SK-N-SH (cell line): ENCODE data around the gene CARD19. TPM values are rescaled to one million over a fixed set of nuclear protein-coding genes. Genes with fewer than 3 reads are reported as not detected.

Experiments used
- CTCF ChIA-PET: fragments of 300-600, 350-600 bp; formaldehyde crosslinking; extraction: SDS; loops from one replicate; lab custom pipeline; 2021; lab: Yijun Ruan, JAX
- POLR2A ChIA-PET: fragments of 350-600 bp; sonication (Branson Sonifier 250); formaldehyde crosslinking; extraction: SDS; loops from one replicate; lab custom pipeline; 2020; ENCODE audit warnings: antibody characterized with exemption, inconsistent platforms; lab: Yijun Ruan, JAX
- DNase-seq: peaks from one replicate; pipeline ENCODE4 v3.0.0; 2012
- H2AFZ ChIP-seq: fragments of 200-600 bp; sonication (generic); 2 replicates; pipeline ENCODE4 v1.8.1; 2016; ENCODE audit warnings: antibody characterized with exemption, mild to moderate bottlenecking, low read depth
- H3F3A ChIP-seq: fragments of 200-600 bp; sonication (generic); replicated peaks from 2 replicates; pipeline ENCODE3; 2016; ENCODE audit warnings: antibody characterized with exemption, mild to moderate bottlenecking; ENCODE audit not compliant: insufficient read depth
- H3K27ac ChIP-seq, 2 experiments: fragments of 200-500 bp in 1 of 2; fragments of 200-600 bp in 1 of 2; sonication (Bioruptor generic) in 1 of 2; sonication (generic), shearing (Covaris generic) in 1 of 2; 2 replicates each; pipeline versions ENCODE4 v1.5.1 to v1.6.1; 2014 to 2016; ENCODE audit warnings: low read depth in 2 of 2, inconsistent platforms in 1 of 2, low read length in 1 of 2, mild to moderate bottlenecking in 1 of 2, mixed read lengths in 1 of 2
- H3K27me3 ChIP-seq: fragments of 200-600 bp; sonication (generic), shearing (Covaris generic); 2 replicates; pipeline ENCODE4 v1.6.1; 2016; ENCODE audit warnings: mixed run types; ENCODE audit not compliant: insufficient read depth
- H3K36me3 ChIP-seq, 2 experiments: fragments of 200-500 bp in 1 of 2; fragments of 200-600 bp in 1 of 2; sonication (Bioruptor generic) in 1 of 2; sonication (generic) in 1 of 2; replicated peaks in 1 of 2; 2 replicates each; pipeline versions ENCODE3 to v1.5.1; 2014 to 2016; ENCODE audit warnings: low read length in 1 of 2, mild to moderate bottlenecking in 1 of 2; ENCODE audit not compliant: insufficient read depth in 2 of 2, control insufficient read depth in 1 of 2
- H3K4me1 ChIP-seq, 2 experiments: fragments of 200-500 bp in 1 of 2; fragments of 200-600 bp in 1 of 2; sonication (Bioruptor generic) in 1 of 2; sonication (generic), shearing (Covaris generic) in 1 of 2; 2 replicates each; pipeline versions ENCODE4 v1.5.1 to v1.6.1; 2014 to 2016; ENCODE audit warnings: low read depth in 1 of 2, low read length in 1 of 2, mixed run types in 1 of 2; ENCODE audit not compliant: insufficient read depth in 2 of 2, control insufficient read depth in 1 of 2
- H3K4me2 ChIP-seq: fragments of 200-600 bp; sonication (generic), shearing (Covaris generic); 2 replicates; pipeline ENCODE4 v1.6.1; 2017; ENCODE audit warnings: mixed run types
- H3K4me3 ChIP-seq, 2 experiments: fragments of 200-500 bp in 1 of 2; fragments of 200-600 bp in 1 of 2; sonication (Bioruptor generic) in 1 of 2; sonication (generic), shearing (Covaris generic) in 1 of 2; 2 replicates each; pipeline versions ENCODE4 v1.5.1 to v1.8.1; 2014 to 2016; ENCODE audit warnings: low read depth in 2 of 2, inconsistent platforms in 1 of 2, low read length in 1 of 2, mild to moderate bottlenecking in 1 of 2, mixed read lengths in 1 of 2, moderate library complexity in 1 of 2
- H3K79me2 ChIP-seq: fragments of 200-600 bp; sonication (generic); 2 replicates; pipeline ENCODE4 v1.8.1; 2017; ENCODE audit warnings: mild to moderate bottlenecking; ENCODE audit not compliant: insufficient read depth
- H3K9ac ChIP-seq: fragments of 200-600 bp; sonication (generic); 2 replicates; pipeline ENCODE4 v1.6.1; 2017; ENCODE audit warnings: mixed run types
- H3K9me2 ChIP-seq: fragments of 200-600 bp; sonication (generic); 2 replicates; pipeline ENCODE4 v1.6.1; 2017; ENCODE audit warnings: mixed run types
- H3K9me3 ChIP-seq: fragments of 200-600 bp; sonication (generic); 2 replicates; pipeline ENCODE4 v1.6.1; 2017; ENCODE audit warnings: mixed run types, mild to moderate bottlenecking, moderate library complexity
- H4K20me1 ChIP-seq: fragments of 200-600 bp; sonication (generic); 2 replicates; pipeline ENCODE4 v1.6.1; 2017; ENCODE audit warnings: mild to moderate bottlenecking, mixed run types; ENCODE audit not compliant: insufficient read depth
- EZH2phosphoT487 ChIP-seq: fragments of 200-600 bp; sonication (generic); IDR thresholded peaks from 2 replicates; pipeline ENCODE4 v1.6.1; 2017; ENCODE audit warnings: low read depth, mixed run types, mild to moderate bottlenecking, antibody characterized with exemption, moderate library complexity, borderline replicate concordance
- FOSL2 ChIP-seq: IDR thresholded peaks from 2 replicates; pipeline ENCODE4 v1.4.0; 2012; ENCODE audit warnings: low read depth, mild to moderate bottlenecking, moderate library complexity, borderline replicate concordance
- GATA2 ChIP-seq: sonication (generic); formaldehyde crosslinking; IDR thresholded peaks from 2 replicates; pipeline ENCODE4 v1.5.0; 2020; ENCODE audit warnings: mild to moderate bottlenecking, missing genetic modification reagents
- JUND ChIP-seq: IDR thresholded peaks from 2 replicates; pipeline ENCODE4 v1.4.0; 2012
- POLR2AphosphoS5 ChIP-seq: IDR thresholded peaks from 2 replicates; pipeline ENCODE4 v1.6.1; 2012; ENCODE audit warnings: low read depth, low read length
- TCF12 ChIP-seq: IDR thresholded peaks from 2 replicates; pipeline ENCODE4 v1.4.0; 2012
- USF1 ChIP-seq: IDR thresholded peaks from 2 replicates; pipeline ENCODE4 v1.4.0; 2012; ENCODE audit warnings: low read depth, borderline replicate concordance
- USF2 ChIP-seq: fragments of 150-350 bp; IDR thresholded peaks from 2 replicates; pipeline ENCODE4 v1.6.1; 2017; ENCODE audit warnings: antibody characterized with exemption, low read length, low read depth, borderline replicate concordance
- ZBTB33 ChIP-seq: IDR thresholded peaks from 2 replicates; pipeline ENCODE4 v1.4.0; 2012; ENCODE audit warnings: low read depth, borderline replicate concordance
- WGBS: methylation state at CpG from one replicate; pipeline ENCODE4 v1.1.6; 2017; ENCODE audit warnings: low lambda C conversion rate; 5-methylcytosine and 5-hydroxymethylcytosine counted together
- polyA plus RNA-seq, 3 experiments: library from polyadenylated mRNA; depleted of rRNA; stranded (reverse); fragments of >200 nt; gene quantifications; 2 replicates each; pipeline ENCODE4 v1.2.3, GENCODE V29; 2012
- TF ChIP-seq, protein P1 (sequence below): IDR thresholded peaks from 2 replicates; pipeline ENCODE4 v1.6.1; 2012; ENCODE audit warnings: mild to moderate bottlenecking, low read depth, low read length, moderate library complexity

CARD19 gene
- polyA plus RNA-seq, 1 of the 3 experiments (the other 2 are of a cell fraction), result 165 TPM

DNA sequence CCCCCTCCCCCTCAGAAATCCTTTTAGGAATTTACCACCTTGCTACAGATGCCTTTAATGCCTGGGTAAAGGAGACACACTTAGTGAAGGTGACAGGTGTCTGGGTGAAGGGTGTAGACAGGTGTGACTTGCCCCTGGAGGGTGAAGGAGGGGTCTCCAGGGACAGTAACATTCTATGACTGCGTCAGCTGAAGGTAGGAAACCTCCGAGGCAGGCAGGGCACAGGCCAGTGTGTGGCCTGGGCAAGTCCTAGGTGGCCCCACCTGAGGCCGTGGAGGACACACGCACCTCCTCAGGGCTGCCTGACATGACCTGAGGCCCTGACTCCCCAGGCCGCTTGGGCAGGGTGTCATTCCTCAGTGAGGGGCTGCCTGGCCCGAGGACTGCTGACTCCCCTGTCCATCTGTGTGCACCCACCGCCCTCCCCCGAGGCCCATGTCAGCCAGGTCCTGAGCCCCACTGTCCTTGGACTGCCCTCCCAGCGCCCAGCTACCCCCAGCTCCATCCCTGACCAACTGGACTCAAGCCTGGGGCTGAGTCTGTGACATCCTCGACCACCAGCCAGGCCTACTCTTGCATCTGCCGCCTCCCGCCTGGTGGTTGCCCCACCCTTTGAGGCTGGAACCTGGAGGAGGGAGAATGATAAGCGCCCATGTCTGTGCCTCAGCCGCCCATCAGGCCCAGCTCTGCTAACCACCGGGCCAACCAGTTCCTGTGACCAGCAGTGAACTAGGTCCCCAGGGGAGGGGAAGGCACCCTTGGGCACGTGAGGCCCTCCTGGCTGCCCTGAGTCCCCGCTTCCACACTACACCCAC is 18.4 kb downstream of the CARD19 start:
- H3K27ac ChIP-seq, result no peak overlapping the region
- H3K9me2 ChIP-seq, result no peaks in the 10 kb centered on the region
- no peaks in the 10 kb centered on the region for H3F3A ChIP-seq
- H3K9me3 ChIP-seq, result no peaks in the 10 kb centered on the region
- 100% methylated on average over 4 of the region's 17 CpGs for WGBS
- no peaks in the 10 kb centered on the region; the same call in 1 of the 2 replicates for H4K20me1 ChIP-seq
- POLR2A ChIA-PET, result no interaction called here
- H3K36me3 ChIP-seq, result peaks cover 0 to 33% of the 10 kb centered on the region in 2 experiments
- DNase-seq, result no peak
- CTCF ChIA-PET, result no interaction called here
- no peaks in the 10 kb centered on the region for H3K27me3 ChIP-seq
- peaks cover 0 to 2% of the 10 kb centered on the region in 2 experiments; a peak in 2 of 4 replicates for H3K4me1 ChIP-seq
- no peak overlapping the region for H3K9ac ChIP-seq
- H3K4me3 ChIP-seq, result no peak overlapping the region
- 0 out of 2 replicates have a peak, but pooled peaks cover 3% of the 10 kb centered on the region for H3K79me2 ChIP-seq
- TF ChIP-seq ZBTB33 (no peak), TCF12 (no peak), JUND (no peak), USF1 (no peak), GATA2 (CRISPR knock-in tag) (no peak), POLR2AphosphoS5 (no peak), EZH2phosphoT487 (no peak), FOSL2 (no peak), USF2 (no peak)
- TF ChIP-seq, protein P1, sequence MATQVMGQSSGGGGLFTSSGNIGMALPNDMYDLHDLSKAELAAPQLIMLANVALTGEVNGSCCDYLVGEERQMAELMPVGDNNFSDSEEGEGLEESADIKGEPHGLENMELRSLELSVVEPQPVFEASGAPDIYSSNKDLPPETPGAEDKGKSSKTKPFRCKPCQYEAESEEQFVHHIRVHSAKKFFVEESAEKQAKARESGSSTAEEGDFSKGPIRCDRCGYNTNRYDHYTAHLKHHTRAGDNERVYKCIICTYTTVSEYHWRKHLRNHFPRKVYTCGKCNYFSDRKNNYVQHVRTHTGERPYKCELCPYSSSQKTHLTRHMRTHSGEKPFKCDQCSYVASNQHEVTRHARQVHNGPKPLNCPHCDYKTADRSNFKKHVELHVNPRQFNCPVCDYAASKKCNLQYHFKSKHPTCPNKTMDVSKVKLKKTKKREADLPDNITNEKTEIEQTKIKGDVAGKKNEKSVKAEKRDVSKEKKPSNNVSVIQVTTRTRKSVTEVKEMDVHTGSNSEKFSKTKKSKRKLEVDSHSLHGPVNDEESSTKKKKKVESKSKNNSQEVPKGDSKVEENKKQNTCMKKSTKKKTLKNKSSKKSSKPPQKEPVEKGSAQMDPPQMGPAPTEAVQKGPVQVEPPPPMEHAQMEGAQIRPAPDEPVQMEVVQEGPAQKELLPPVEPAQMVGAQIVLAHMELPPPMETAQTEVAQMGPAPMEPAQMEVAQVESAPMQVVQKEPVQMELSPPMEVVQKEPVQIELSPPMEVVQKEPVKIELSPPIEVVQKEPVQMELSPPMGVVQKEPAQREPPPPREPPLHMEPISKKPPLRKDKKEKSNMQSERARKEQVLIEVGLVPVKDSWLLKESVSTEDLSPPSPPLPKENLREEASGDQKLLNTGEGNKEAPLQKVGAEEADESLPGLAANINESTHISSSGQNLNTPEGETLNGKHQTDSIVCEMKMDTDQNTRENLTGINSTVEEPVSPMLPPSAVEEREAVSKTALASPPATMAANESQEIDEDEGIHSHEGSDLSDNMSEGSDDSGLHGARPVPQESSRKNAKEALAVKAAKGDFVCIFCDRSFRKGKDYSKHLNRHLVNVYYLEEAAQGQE, result no peak
- no peak overlapping the region for H3K4me2 ChIP-seq
- H2AFZ ChIP-seq, result no peak overlapping the region
